RWPE2 (cell line): ENCODE data around the gene RNF166.
A peak's percentile ranks its signal among the peaks of the same experiment; 100 is the strongest.

Source experiments
- ATAC-seq: fragments of 200-7000 bp; cut with Tn5 transposase; 3 replicates; pipeline ENCODE4 v1.9.1; 2021; ENCODE audit warnings: low read depth
- DNase-seq: peaks from one replicate; pipeline ENCODE4 v3.0.0-alpha.2; 2020; ENCODE audit warnings: low spot score
- H3K27ac ChIP-seq: fragments of 450-650 bp; 2 replicates; pipeline ENCODE4 v1.5.1; 2017; ENCODE audit warnings: mild to moderate bottlenecking; ENCODE audit not compliant: poor library complexity, severe bottlenecking
- H3K27me3 ChIP-seq: fragments of 250-450 bp; sonication (Bioruptor Pico); 2 replicates; pipeline ENCODE4 v1.5.1; 2021; ENCODE audit warnings: mild to moderate bottlenecking, moderate library complexity; ENCODE audit not compliant: insufficient read depth, poor library complexity, severe bottlenecking
- H3K36me3 ChIP-seq: fragments of 250-450 bp; sonication (Bioruptor Pico); 2 replicates; pipeline ENCODE4 v1.5.1; 2020; ENCODE audit warnings: low read depth, mild to moderate bottlenecking, moderate library complexity
- H3K4me1 ChIP-seq: fragments of 250-450 bp; sonication (Bioruptor Pico); 2 replicates; pipeline ENCODE4 v1.5.1; 2021; ENCODE audit warnings: mild to moderate bottlenecking, moderate library complexity; ENCODE audit not compliant: insufficient read depth, poor library complexity, severe bottlenecking
- H3K4me3 ChIP-seq: fragments of 250-450 bp; sonication (Bioruptor Pico); 2 replicates; pipeline ENCODE4 v1.5.1; 2021; ENCODE audit warnings: mild to moderate bottlenecking, moderate library complexity; ENCODE audit not compliant: severe bottlenecking
- H3K9me3 ChIP-seq: fragments of 250-450 bp; sonication (Bioruptor Pico); 2 replicates; pipeline ENCODE4 v1.5.1; 2021; ENCODE audit warnings: mild to moderate bottlenecking, moderate library complexity; ENCODE audit not compliant: severe bottlenecking
- TF ChIP-seq, protein P1 (sequence below): fragments of 450-650 bp; IDR thresholded peaks from one replicate; pipeline ENCODE4 v1.5.1; 2017; ENCODE audit warnings: mild to moderate bottlenecking, moderate library complexity; ENCODE audit not compliant: poor library complexity, severe bottlenecking

Gene RNF166

DNA sequence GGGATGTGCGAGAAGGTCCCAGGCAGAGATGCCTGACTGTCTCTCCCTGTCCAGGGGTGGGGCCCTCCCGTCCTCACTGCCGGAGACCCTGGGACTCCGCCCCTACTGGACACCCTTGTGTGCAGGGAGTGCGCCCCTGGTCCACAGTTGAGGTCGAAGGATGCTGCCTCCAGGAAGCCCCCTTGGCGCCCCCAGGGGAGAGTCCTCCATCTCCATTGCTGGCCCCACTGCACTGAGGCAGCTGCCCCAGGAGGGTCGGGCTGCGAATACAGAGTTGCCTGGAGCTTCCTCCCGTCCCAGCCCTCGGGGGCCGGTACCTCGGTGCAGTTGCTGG is 26.7 kb upstream of the RNF166 start:
- no peak for DNase-seq
- no peak overlapping the region for H3K27ac ChIP-seq
- H3K4me1 ChIP-seq: no peaks in the 10 kb centered on the region
- ATAC-seq: peak; percentile 3; the same call in 1 of the 3 replicates
- no peak overlapping the region for H3K4me3 ChIP-seq
- TF ChIP-seq, protein P1, sequence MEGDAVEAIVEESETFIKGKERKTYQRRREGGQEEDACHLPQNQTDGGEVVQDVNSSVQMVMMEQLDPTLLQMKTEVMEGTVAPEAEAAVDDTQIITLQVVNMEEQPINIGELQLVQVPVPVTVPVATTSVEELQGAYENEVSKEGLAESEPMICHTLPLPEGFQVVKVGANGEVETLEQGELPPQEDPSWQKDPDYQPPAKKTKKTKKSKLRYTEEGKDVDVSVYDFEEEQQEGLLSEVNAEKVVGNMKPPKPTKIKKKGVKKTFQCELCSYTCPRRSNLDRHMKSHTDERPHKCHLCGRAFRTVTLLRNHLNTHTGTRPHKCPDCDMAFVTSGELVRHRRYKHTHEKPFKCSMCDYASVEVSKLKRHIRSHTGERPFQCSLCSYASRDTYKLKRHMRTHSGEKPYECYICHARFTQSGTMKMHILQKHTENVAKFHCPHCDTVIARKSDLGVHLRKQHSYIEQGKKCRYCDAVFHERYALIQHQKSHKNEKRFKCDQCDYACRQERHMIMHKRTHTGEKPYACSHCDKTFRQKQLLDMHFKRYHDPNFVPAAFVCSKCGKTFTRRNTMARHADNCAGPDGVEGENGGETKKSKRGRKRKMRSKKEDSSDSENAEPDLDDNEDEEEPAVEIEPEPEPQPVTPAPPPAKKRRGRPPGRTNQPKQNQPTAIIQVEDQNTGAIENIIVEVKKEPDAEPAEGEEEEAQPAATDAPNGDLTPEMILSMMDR: no peak
- no peaks in the 10 kb centered on the region for H3K27me3 ChIP-seq
- H3K36me3 ChIP-seq: peaks cover 53% of the 10 kb centered on the region
- no peaks in the 10 kb centered on the region for H3K9me3 ChIP-seq

DNA sequence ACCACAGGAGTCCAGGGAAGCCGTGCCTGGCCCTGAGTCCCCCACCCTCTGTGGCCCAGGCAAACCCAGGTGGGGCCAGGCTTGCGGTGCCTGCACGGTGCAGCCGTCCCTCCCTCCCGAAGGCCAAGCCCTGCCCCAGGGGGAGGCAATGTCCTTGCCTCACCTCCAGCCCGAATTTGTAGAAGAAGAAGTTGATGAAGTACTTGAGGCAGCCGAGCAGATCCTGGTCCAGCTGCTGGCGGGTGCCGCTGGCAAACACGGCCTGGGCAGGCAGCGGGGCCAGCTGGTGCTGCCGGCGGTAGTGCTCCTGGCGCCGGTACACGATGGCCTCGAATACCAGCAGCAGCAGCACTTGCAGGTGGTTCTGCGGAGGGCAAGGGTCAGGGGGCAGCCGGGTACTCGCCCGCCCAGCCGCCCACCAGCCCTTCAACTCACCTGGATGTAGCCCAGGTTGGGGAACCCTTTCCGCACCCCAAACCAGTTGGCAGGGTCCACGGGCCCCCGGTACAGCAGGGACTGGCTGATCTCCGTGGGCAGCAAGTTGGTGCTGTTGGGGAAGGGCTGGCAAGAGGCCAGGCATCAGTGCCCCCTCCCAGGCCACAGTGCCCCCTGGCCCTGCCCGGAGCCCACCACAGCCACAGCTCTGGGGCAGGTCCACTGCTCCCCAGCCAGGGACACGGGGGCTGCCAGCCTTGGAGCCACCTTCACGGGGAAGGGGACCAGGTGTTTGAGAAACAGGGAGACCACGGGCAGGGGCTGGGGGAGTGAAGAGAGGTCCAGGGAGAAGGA is 26.2 kb upstream of the RNF166 start:
- DNase-seq: no peak
- H3K4me3 ChIP-seq: no peak overlapping the region
- no peaks in the 10 kb centered on the region for H3K4me1 ChIP-seq
- TF ChIP-seq, protein P1: no peak
- H3K27ac ChIP-seq: no peak overlapping the region
- peak; percentile 54 for ATAC-seq
- peaks cover 54% of the 10 kb centered on the region for H3K36me3 ChIP-seq
- no peaks in the 10 kb centered on the region for H3K9me3 ChIP-seq
- H3K27me3 ChIP-seq: no peaks in the 10 kb centered on the region

DNA sequence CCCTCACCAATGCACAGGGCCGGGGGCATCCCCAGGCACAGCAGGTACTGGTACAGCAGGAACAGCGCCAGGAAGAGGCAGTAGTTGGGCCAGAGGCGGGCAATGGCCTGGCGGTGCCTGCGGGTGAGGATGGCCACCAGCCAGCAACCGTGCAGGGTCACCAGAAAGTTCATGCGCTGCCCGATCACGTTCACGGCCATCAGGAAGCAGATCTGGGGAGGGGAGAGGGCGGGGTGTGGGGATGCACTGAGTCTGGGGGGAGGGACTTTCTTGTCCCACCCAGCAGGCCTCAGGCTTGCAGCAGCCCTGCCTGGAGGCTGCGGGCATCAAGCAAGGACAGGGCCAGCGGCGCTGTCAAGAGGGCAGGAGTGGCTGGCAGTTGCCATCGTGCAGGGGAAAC is 25.5 kb upstream of the RNF166 start:
- no peak overlapping the region for H3K4me3 ChIP-seq
- H3K27me3 ChIP-seq: no peaks in the 10 kb centered on the region
- H3K27ac ChIP-seq: no peak overlapping the region
- no peaks in the 10 kb centered on the region for H3K9me3 ChIP-seq
- TF ChIP-seq, protein P1: no peak
- DNase-seq (no peak), ATAC-seq (peak; percentile 28)
- peaks cover 60% of the 10 kb centered on the region for H3K36me3 ChIP-seq
- no peaks in the 10 kb centered on the region for H3K4me1 ChIP-seq

DNA sequence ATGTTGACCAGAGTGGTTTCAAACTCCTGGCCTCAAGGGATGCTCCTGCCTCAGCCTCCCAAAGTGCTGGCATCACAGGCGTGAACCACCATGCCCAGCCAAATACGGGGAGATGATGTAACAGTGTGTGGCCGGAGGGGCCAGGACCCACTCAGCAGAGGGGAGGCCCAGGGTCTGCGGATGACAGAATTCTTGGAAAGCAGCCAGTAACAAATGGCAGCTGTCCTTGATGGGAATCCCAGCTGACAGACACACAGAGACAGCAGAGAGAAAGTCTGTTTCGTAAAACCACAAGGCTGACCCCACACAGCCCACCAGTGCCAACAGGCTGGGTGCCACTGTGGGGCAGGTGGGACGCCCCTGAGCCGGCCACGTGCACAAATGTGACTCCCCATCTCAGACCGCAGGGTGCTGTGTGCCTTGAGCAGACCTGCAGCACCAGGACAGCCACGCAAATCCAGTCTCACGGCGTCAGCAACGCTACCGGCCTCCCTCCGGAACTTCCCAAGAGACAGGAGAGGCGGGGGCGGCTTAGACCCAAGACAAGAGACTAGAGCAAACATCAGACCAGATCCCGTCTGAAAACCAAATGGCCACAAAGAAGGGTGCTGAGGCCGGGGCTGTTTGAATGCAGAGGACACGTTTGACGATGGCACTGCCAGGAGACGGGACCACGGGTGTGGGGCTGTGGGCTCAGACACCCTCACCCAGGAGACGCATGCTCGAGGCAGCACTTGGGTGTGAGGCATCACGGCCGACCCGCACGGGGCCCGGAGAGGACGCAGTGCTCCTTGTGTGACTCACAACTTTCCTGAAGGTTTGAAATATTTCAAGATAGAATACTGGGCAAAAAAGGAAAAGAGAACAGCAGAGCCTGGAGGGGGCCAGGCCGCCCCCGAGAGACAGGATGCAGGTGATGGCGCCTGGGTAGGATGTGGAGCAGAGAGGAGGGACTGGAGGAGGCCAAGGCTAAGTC is 24.7 kb upstream of the RNF166 start:
- no peaks in the 10 kb centered on the region for H3K27me3 ChIP-seq
- H3K36me3 ChIP-seq: peaks cover 66% of the 10 kb centered on the region
- no peaks in the 10 kb centered on the region for H3K4me1 ChIP-seq
- no peak overlapping the region for H3K4me3 ChIP-seq
- no peaks in the 10 kb centered on the region for H3K9me3 ChIP-seq
- H3K27ac ChIP-seq: no peak overlapping the region
- DNase-seq: no peak
- TF ChIP-seq, protein P1: no peak
- no peak for ATAC-seq
